ENCODE measurements around the gene CX3CL1. TPM values are rescaled to one million over a fixed set of nuclear protein-coding genes. Genes with fewer than 3 reads are reported as not detected.

Gene CX3CL1
- total and polyA plus RNA-seq, 12 donors = 1.9 to 14.1 (median 6.5) TPM

DNA sequence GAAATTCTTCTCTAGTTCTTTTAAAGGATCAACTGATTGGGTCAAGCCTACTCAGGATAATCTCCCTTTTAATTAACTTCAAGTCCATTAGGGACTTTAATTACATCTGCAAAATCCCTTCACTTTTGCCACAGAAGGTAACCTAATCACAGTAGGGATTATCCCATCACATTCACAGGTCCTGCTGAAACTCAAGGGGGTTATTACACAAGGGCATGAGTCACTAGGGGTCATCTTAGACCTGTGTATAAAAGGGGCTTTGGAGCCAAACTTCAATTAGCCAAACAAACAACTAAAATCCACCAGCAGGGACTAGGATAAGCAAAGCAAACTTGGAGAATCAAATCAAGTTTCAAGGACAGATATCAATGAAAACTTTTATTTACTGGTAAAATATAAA lies 55.5 kb downstream of the CX3CL1 start:
- H3K27ac ChIP-seq = no peak overlapping the region
- no peak for DNase-seq
- peaks cover 8 to 10% of the 10 kb centered on the region in 2 donors for H3K4me1 ChIP-seq (replicated peaks in 1 of 2)
- no peaks in the 10 kb centered on the region for H3K9me3 ChIP-seq (replicated peaks in 1 of 3)
- peaks cover 0 to 55% of the 10 kb centered on the region in 2 donors for H3K36me3 ChIP-seq (replicated peaks in 1 of 2)
- TF ChIP-seq, protein P1, sequence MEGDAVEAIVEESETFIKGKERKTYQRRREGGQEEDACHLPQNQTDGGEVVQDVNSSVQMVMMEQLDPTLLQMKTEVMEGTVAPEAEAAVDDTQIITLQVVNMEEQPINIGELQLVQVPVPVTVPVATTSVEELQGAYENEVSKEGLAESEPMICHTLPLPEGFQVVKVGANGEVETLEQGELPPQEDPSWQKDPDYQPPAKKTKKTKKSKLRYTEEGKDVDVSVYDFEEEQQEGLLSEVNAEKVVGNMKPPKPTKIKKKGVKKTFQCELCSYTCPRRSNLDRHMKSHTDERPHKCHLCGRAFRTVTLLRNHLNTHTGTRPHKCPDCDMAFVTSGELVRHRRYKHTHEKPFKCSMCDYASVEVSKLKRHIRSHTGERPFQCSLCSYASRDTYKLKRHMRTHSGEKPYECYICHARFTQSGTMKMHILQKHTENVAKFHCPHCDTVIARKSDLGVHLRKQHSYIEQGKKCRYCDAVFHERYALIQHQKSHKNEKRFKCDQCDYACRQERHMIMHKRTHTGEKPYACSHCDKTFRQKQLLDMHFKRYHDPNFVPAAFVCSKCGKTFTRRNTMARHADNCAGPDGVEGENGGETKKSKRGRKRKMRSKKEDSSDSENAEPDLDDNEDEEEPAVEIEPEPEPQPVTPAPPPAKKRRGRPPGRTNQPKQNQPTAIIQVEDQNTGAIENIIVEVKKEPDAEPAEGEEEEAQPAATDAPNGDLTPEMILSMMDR (IDR thresholded peaks at IDR 0.05) = no peak
- TF ChIP-seq POLR2A (IDR thresholded peaks at IDR 0.05) = no peak
- no peak overlapping the region for H3K4me3 ChIP-seq
- intact Hi-C loops (cut with DNase I) = no loop called here
- H3K27me3 ChIP-seq = no peaks in the 10 kb centered on the region

- Histone ChIP-seq H3K27ac (no peak overlapping the region), H3K4me3 (no peak overlapping the region), H3K4me1 (replicated peaks in 1 of 2) (no peaks in the 10 kb centered on the region), H3K27me3 (no peaks in the 10 kb centered on the region), H3K36me3 (replicated peaks in 1 of 2) (peaks cover 0 to 87% of the 10 kb centered on the region in 2 donors), H3K9me3 (replicated peaks in 1 of 3) (no peaks in the 10 kb centered on the region)
- no peak for DNase-seq
- TF ChIP-seq POLR2A (IDR thresholded peaks at IDR 0.05) = no peak
- intact Hi-C loops (cut with DNase I) = no loop called here
- WGBS, 4 donors = 66 to 82% (median 81%) methylated on average over 5 of the region's 5 CpGs
These were observed 58.7 kb downstream of the CX3CL1 start for GRCh38 chr16:57430955-57431354.

DNA sequence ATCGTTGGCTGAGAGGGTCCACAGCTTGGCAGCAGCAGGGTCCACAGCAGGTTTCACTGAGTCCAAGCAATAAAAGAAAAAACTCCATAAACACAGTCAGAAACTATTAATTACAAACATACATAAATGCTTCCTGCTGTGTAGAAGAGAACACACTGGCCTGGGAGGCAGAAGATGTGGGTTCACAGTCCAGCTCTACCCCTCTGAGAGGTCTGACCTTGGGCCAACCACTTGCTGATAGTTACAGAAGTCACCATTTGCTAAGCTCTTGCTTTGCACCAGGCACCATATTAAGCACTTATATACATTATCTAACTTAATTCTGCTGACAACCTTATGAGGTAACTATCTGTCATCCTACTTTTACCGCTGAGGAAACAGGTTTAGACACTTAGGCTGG lies 60.2 kb downstream of the CX3CL1 start:
- H3K36me3 ChIP-seq (replicated peaks in 1 of 2) = peaks cover 0 to 94% of the 10 kb centered on the region in 2 donors
- intact Hi-C loops (cut with DNase I) = no loop called here

DNA sequence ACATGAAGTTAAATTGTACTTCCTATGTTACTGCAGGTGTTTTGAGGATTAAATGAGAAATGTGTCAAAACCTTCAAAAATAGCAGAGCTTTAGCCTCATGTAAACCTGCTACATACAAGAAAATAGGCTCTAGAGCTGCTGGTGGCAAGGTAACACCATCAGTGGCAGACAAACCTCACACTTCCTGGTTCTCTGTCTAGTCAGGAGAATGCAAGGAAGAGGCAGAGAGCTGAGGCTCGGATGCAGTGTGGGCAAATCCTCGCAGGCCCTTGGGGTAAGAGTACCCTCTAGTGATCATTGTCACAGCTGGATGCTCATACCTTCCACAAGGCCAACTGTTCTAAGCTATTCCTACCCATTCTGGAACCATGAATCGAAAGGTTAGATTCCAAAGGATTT lies 60.7 kb downstream of the CX3CL1 start:
- peaks cover 0 to 90% of the 10 kb centered on the region in 2 donors for H3K36me3 ChIP-seq (replicated peaks in 1 of 2)
- no peaks in the 10 kb centered on the region for H3K9me3 ChIP-seq (replicated peaks in 1 of 3)
- 91 to 100% (median 95%) methylated on average over 1 to 3 of the region's 3 CpGs for WGBS, 4 donors

More for the DNA sequence above, 60.2 kb downstream of the CX3CL1 start:
- Histone ChIP-seq H3K4me3 (no peak overlapping the region), H3K4me1 (replicated peaks in 1 of 2) (no peaks in the 10 kb centered on the region), H3K27me3 (no peaks in the 10 kb centered on the region), H3K9me3 (replicated peaks in 1 of 3) (no peaks in the 10 kb centered on the region), H3K27ac (no peak overlapping the region)
- TF ChIP-seq POLR2A (IDR thresholded peaks at IDR 0.05) = no peak
- TF ChIP-seq, protein P1 (IDR thresholded peaks at IDR 0.05) = no peak
- 82 to 100% (median 92%) methylated on average over 2 of the region's 2 CpGs for WGBS, 4 donors
- DNase-seq = no peak

GRCh38 chr16:57434003-57434402 lies 61.7 kb downstream of the CX3CL1 start:
- Histone ChIP-seq H3K36me3 (replicated peaks in 1 of 2) (peaks cover 0 to 86% of the 10 kb centered on the region in 2 donors), H3K4me1 (replicated peaks in 1 of 2) (no peaks in the 10 kb centered on the region), H3K9me3 (replicated peaks in 1 of 3) (no peaks in the 10 kb centered on the region), H3K27ac (no peak overlapping the region), H3K4me3 (no peak overlapping the region), H3K27me3 (no peaks in the 10 kb centered on the region)
- no peak for DNase-seq
- TF ChIP-seq, protein P1 (IDR thresholded peaks at IDR 0.05) = no peak
- TF ChIP-seq POLR2A (IDR thresholded peaks at IDR 0.05) = no peak
- WGBS, 4 donors = 83 to 99% (median 96%) methylated on average over 1 to 2 of the region's 2 CpGs
- intact Hi-C loops (cut with DNase I) = no loop called here

More for the DNA sequence above, 60.7 kb downstream of the CX3CL1 start:
- H3K27me3 ChIP-seq = no peaks in the 10 kb centered on the region
- TF ChIP-seq, protein P1 (IDR thresholded peaks at IDR 0.05) = no peak
- no peak overlapping the region for H3K4me3 ChIP-seq
- no peak overlapping the region for H3K27ac ChIP-seq
- no peaks in the 10 kb centered on the region for H3K4me1 ChIP-seq (replicated peaks in 1 of 2)
- no peak for DNase-seq
- intact Hi-C loops (cut with DNase I) = no loop called here
